ENCODE results near the gene MAPKAP1. TPM values are rescaled to one million over a fixed set of nuclear protein-coding genes. Genes with fewer than 3 reads are reported as not detected.

The MAPKAP1 gene
- total RNA-seq, 1 donor from 2014 or later, result 56.6 TPM

DNA sequence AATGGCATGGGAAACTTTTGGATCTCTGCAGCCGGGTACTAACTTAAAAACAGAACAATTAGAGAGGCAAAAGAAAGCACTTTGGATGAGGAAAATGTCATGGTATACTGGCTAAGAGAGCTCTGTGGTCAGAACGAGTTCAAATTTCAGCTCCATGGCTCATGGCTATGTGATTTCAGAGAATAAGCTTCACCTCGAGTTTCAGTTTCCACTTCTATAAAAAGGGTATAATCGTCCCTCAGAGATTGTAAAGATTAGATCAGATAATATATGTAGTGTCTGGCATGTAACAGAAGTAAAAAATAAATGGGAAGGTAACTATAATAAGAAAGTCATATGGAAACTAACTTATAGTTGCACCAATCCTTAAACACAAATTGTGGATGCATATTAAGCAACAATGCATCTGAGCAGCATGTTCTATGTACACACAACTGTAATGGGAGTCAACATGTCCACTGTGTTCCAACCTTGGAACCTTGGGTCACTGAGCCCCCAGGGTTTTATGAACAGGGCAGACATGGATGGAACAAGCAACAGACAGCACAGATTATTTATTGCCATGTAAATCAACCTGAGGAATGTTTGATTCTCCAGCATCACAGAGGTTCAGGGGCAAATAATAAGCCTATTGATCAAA lies 145.4 kb downstream of the MAPKAP1 start:
- no peak overlapping the region for H2AFZ ChIP-seq (replicated peaks)
- Mint-ChIP-seq H3K9me3 (no peaks in the 10 kb centered on the region), H3K4me1 (peaks cover 15% of the 10 kb centered on the region), H3K27ac (no peak overlapping the region), H3K36me3 (peaks cover 2% of the 10 kb centered on the region), H3K4me3 (no peak overlapping the region), H3K27me3 (ENCODE audit: insufficient read depth, low read depth) (no peaks in the 10 kb centered on the region)
- H3K4me2 ChIP-seq, result no peak overlapping the region
- H3F3A ChIP-seq (ENCODE audit: low read depth), result peaks cover 4% of the 10 kb centered on the region
- no peaks in the 10 kb centered on the region for H3K79me2 ChIP-seq (ENCODE audit: low read depth)
- H3K4me3 ChIP-seq, result no peak overlapping the region
- no peak overlapping the region for H3K27ac ChIP-seq
- H3K9ac ChIP-seq, result no peak overlapping the region
- TF ChIP-seq CTCF (IDR thresholded peaks at IDR 0.05) (no peak), EZH2phosphoT487 (IDR thresholded peaks at IDR 0.05) (no peak), EZH2 (IDR thresholded peaks at IDR 0.05) (no peak)
- no peaks in the 10 kb centered on the region for H3K36me3 ChIP-seq
- H3K9me3 ChIP-seq (ENCODE audit: low read depth), result no peaks in the 10 kb centered on the region
- peaks cover 5% of the 10 kb centered on the region for H3K4me1 ChIP-seq
- no peaks in the 10 kb centered on the region for H4K20me1 ChIP-seq (ENCODE audit: low read depth)
- DNase-seq (ENCODE audit: low spot score), result no peak
- H3K27me3 ChIP-seq, result no peaks in the 10 kb centered on the region

- H3K9me3 ChIP-seq (ENCODE audit: low read depth), result no peaks in the 10 kb centered on the region
- H4K20me1 ChIP-seq (ENCODE audit: low read depth), result no peaks in the 10 kb centered on the region
- peaks cover 3% of the 10 kb centered on the region for H3K36me3 Mint-ChIP-seq
- H3K27me3 ChIP-seq, result no peaks in the 10 kb centered on the region
- no peak for DNase-seq (ENCODE audit: low spot score)
- H3F3A ChIP-seq (ENCODE audit: low read depth), result peaks cover 4% of the 10 kb centered on the region
- H3K9ac ChIP-seq, result no peak overlapping the region
- no peak overlapping the region for H3K27ac Mint-ChIP-seq
- H2AFZ ChIP-seq (replicated peaks), result no peak overlapping the region
- H3K4me1 ChIP-seq, result peaks cover 5% of the 10 kb centered on the region
- no peak overlapping the region for H3K4me3 Mint-ChIP-seq
- no peaks in the 10 kb centered on the region for H3K36me3 ChIP-seq
- no peaks in the 10 kb centered on the region for H3K27me3 Mint-ChIP-seq (ENCODE audit: insufficient read depth, low read depth)
- H3K4me2 ChIP-seq, result no peak overlapping the region
- no peaks in the 10 kb centered on the region for H3K9me3 Mint-ChIP-seq
- H3K79me2 ChIP-seq (ENCODE audit: low read depth), result no peaks in the 10 kb centered on the region
- H3K4me3 ChIP-seq, result no peak overlapping the region
- H3K27ac ChIP-seq, result no peak overlapping the region
- no peak for TF ChIP-seq EZH2phosphoT487 (IDR thresholded peaks at IDR 0.05)
- no peak for TF ChIP-seq EZH2 (IDR thresholded peaks at IDR 0.05)
- no peak for TF ChIP-seq CTCF (IDR thresholded peaks at IDR 0.05)
- peaks cover 15% of the 10 kb centered on the region for H3K4me1 Mint-ChIP-seq
Observed at GRCh38 chr9:125559894-125560293, 147.1 kb downstream of the MAPKAP1 start.

DNA sequence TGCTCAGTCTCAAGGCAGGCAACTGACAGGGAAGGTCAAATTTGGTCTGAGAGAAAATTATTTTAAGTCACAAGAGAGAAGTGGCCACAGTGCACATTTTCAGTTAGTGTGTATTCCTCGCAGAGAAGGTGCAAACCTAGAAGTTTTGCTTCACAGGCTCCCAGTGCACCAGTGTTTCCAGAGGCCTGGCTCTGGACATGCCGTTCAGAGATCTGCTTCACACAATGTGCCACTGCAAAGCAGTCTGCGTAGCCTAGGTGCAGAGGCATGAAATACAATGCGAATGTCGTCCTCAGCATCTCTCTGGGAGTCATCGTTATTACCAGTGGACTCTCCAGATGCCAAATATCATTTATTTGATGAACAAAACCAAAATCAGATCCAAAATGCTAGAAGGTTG lies 147.8 kb downstream of the MAPKAP1 start:
- no peak overlapping the region for H3K4me2 ChIP-seq
- no peaks in the 10 kb centered on the region for H3K27me3 Mint-ChIP-seq (ENCODE audit: insufficient read depth, low read depth)
- H3K36me3 Mint-ChIP-seq, result peaks cover 4% of the 10 kb centered on the region
- no peak overlapping the region for H3K27ac ChIP-seq
- peaks cover 4% of the 10 kb centered on the region for H3F3A ChIP-seq (ENCODE audit: low read depth)
- H3K9me3 Mint-ChIP-seq, result no peaks in the 10 kb centered on the region
- H4K20me1 ChIP-seq (ENCODE audit: low read depth), result no peaks in the 10 kb centered on the region
- H3K27ac Mint-ChIP-seq, result no peak overlapping the region
- peaks cover 5% of the 10 kb centered on the region for H3K4me1 ChIP-seq
- no peak overlapping the region for H3K4me3 Mint-ChIP-seq
- no peak for TF ChIP-seq EZH2phosphoT487 (IDR thresholded peaks at IDR 0.05)
- TF ChIP-seq EZH2 (IDR thresholded peaks at IDR 0.05), result no peak
- TF ChIP-seq CTCF (IDR thresholded peaks at IDR 0.05), result no peak
- DNase-seq (ENCODE audit: low spot score), result no peak
- no peak overlapping the region for H3K4me3 ChIP-seq
- no peaks in the 10 kb centered on the region for H3K9me3 ChIP-seq (ENCODE audit: low read depth)
- H3K36me3 ChIP-seq, result no peaks in the 10 kb centered on the region
- no peak overlapping the region for H3K9ac ChIP-seq
- H3K27me3 ChIP-seq, result no peaks in the 10 kb centered on the region
- H2AFZ ChIP-seq (replicated peaks), result no peak overlapping the region
- H3K4me1 Mint-ChIP-seq, result peaks cover 10% of the 10 kb centered on the region
- no peaks in the 10 kb centered on the region for H3K79me2 ChIP-seq (ENCODE audit: low read depth)
